Subcutaneous abdominal adipose tissue (tissue), 5 donors: ENCODE measurements around the gene PLCB3.

Experiments
- H3K27ac ChIP-seq: one replicate; pipeline ENCODE4 v1.7.0; 2013; ENCODE audit warnings: low read depth, mild to moderate bottlenecking, inconsistent platforms, low read length, moderate library complexity
- H3K27me3 ChIP-seq, 5 donors: one replicate each; pipeline ENCODE4 v1.7.0; 2013; ENCODE audit warnings: low read length in 5 of 5, inconsistent platforms in 1 of 5; ENCODE audit not compliant: control insufficient read depth in 5 of 5, insufficient read depth in 4 of 5
- H3K36me3 ChIP-seq, 5 donors: one replicate each; pipeline ENCODE4 v1.7.0; 2013; ENCODE audit warnings: low read length in 5 of 5; ENCODE audit not compliant: control insufficient read depth in 5 of 5, insufficient read depth in 5 of 5
- H3K4me1 ChIP-seq, 5 donors: one replicate each; pipeline ENCODE4 v1.7.0; 2013; ENCODE audit warnings: low read length in 5 of 5, mild to moderate bottlenecking in 3 of 5, moderate library complexity in 1 of 5; ENCODE audit not compliant: control insufficient read depth in 5 of 5, insufficient read depth in 5 of 5
- H3K4me3 ChIP-seq, 5 donors: one replicate each; pipeline ENCODE4 v1.7.0; 2013; ENCODE audit warnings: low read length in 5 of 5, low read depth in 1 of 5
- H3K9ac ChIP-seq, 5 donors: one replicate each; pipeline ENCODE4 v1.7.0; 2013; ENCODE audit warnings: low read length in 5 of 5, mild to moderate bottlenecking in 4 of 5, moderate library complexity in 3 of 5
- H3K9me3 ChIP-seq, 5 donors: one replicate each; pipeline ENCODE4 v1.7.0; 2013; ENCODE audit warnings: low read length in 5 of 5; ENCODE audit not compliant: control insufficient read depth in 5 of 5
- donor health status: healthy.
- donor health status: healthy.
- donor health status: healthy.
- donor health status: healthy.
- donor health status: healthy.

The PLCB3 gene

GRCh38 chr11:64234647-64235379, 16.5 kb upstream of the PLCB3 start:
- H3K4me3 ChIP-seq: peak overlapping the region; percentile 62 to 89 (median 76)
- H3K36me3 ChIP-seq: peaks cover 0 to 28% (median 23%) of the 10 kb centered on the region in 5 donors
- peak overlapping the region; percentile 69 for H3K27ac ChIP-seq
- no peaks in the 10 kb centered on the region for H3K9me3 ChIP-seq
- peaks cover 8 to 54% (median 42%) of the 10 kb centered on the region in 5 donors for H3K4me1 ChIP-seq
- peak overlapping the region in 4 of 5 donors; percentile 34 to 80 (median 60) for H3K9ac ChIP-seq
- H3K27me3 ChIP-seq: no peaks in the 10 kb centered on the region

- peak overlapping the region; percentile 62 to 89 (median 76) for H3K4me3 ChIP-seq
These were observed 15.7 kb upstream of the PLCB3 start for GRCh38 chr11:64235437-64236161.

GRCh38 chr11:64237484-64237951, 13.8 kb upstream of the PLCB3 start:
- Histone ChIP-seq H3K27me3 (peaks cover 0 to 7% (median 0%) of the 10 kb centered on the region in 5 donors), H3K4me1 (peaks cover 14 to 55% (median 46%) of the 10 kb centered on the region in 5 donors), H3K4me3 (no peak overlapping the region), H3K9me3 (no peaks in the 10 kb centered on the region), H3K36me3 (peaks cover 0 to 28% (median 23%) of the 10 kb centered on the region in 5 donors), H3K9ac (no peak overlapping the region), H3K27ac (no peak overlapping the region)

More at GRCh38 chr11:64235437-64236161, 15.7 kb upstream of the PLCB3 start:
- peaks cover 0 to 28% (median 23%) of the 10 kb centered on the region in 5 donors for H3K36me3 ChIP-seq
- peaks cover 12 to 54% (median 46%) of the 10 kb centered on the region in 5 donors for H3K4me1 ChIP-seq
- H3K9me3 ChIP-seq: no peaks in the 10 kb centered on the region
- peak overlapping the region; percentile 69 for H3K27ac ChIP-seq
- peak overlapping the region in 4 of 5 donors; percentile 34 to 80 (median 60) for H3K9ac ChIP-seq
- peaks cover 0 to 2% (median 0%) of the 10 kb centered on the region in 5 donors for H3K27me3 ChIP-seq

- Histone ChIP-seq H3K4me1 (peaks cover 13 to 55% (median 45%) of the 10 kb centered on the region in 5 donors), H3K27ac (no peak overlapping the region), H3K9ac (no peak overlapping the region), H3K9me3 (no peaks in the 10 kb centered on the region), H3K4me3 (no peak overlapping the region), H3K36me3 (peaks cover 0 to 29% (median 24%) of the 10 kb centered on the region in 5 donors), H3K27me3 (peaks cover 0 to 7% (median 0%) of the 10 kb centered on the region in 5 donors)
These were observed 13.3 kb upstream of the PLCB3 start for GRCh38 chr11:64238076-64238475.

GRCh38 chr11:64238999-64239398, 12.3 kb upstream of the PLCB3 start:
- Histone ChIP-seq H3K4me3 (no peak overlapping the region), H3K4me1 (peaks cover 12 to 56% (median 42%) of the 10 kb centered on the region in 5 donors), H3K36me3 (peaks cover 0 to 39% (median 31%) of the 10 kb centered on the region in 5 donors), H3K9me3 (no peaks in the 10 kb centered on the region), H3K9ac (no peak overlapping the region), H3K27ac (peak overlapping the region; percentile 54), H3K27me3 (peaks cover 0 to 7% (median 0%) of the 10 kb centered on the region in 5 donors)

GRCh38 chr11:64239662-64240434, 11.5 kb upstream of the PLCB3 start:
- Histone ChIP-seq H3K9ac (peak overlapping the region; percentile 72 to 95 (median 90)), H3K27ac (peak overlapping the region; percentile 99), H3K4me3 (peak overlapping the region; percentile 42 to 84 (median 79)), H3K36me3 (peaks cover 0 to 42% (median 34%) of the 10 kb centered on the region in 5 donors), H3K4me1 (peaks cover 12 to 61% (median 40%) of the 10 kb centered on the region in 5 donors), H3K27me3 (peaks cover 0 to 7% (median 0%) of the 10 kb centered on the region in 5 donors), H3K9me3 (no peaks in the 10 kb centered on the region)

- Histone ChIP-seq H3K27ac (peak within 1 kb of the TSS; percentile 99), H3K4me3 (peak within 1 kb of the TSS; percentile 75 to 86 (median 84)), H3K9me3 (no peaks in the 10 kb centered on the region), H3K27me3 (peaks cover 0 to 7% (median 0%) of the 10 kb centered on the region in 5 donors), H3K9ac (peak within 1 kb of the TSS; percentile 79 to 95 (median 90)), H3K36me3 (peaks cover 0 to 42% (median 34%) of the 10 kb centered on the region in 5 donors), H3K4me1 (peaks cover 8 to 61% (median 40%) of the 10 kb centered on the region in 5 donors)
These were observed 10.7 kb upstream of the PLCB3 start, which contains the start of gene FKBP2 for GRCh38 chr11:64240435-64241240. Gene FKBP2, plus strand, starts transcription at chr11:64241095. Its CDS starts 1,293 bp downstream, at chr11:64242388.

- H3K4me1 ChIP-seq: peaks cover 7 to 61% (median 40%) of the 10 kb centered on the region in 5 donors
- H3K36me3 ChIP-seq: peaks cover 0 to 39% (median 34%) of the 10 kb centered on the region in 5 donors
- H3K9ac ChIP-seq: peak overlapping the region in 4 of 5 donors; percentile 72 to 95 (median 91)
These were observed 10.2 kb upstream of the PLCB3 start for GRCh38 chr11:64241241-64241490.

More at GRCh38 chr11:64241241-64241490, 10.2 kb upstream of the PLCB3 start:
- peak overlapping the region in 4 of 5 donors; percentile 75 to 86 (median 82) for H3K4me3 ChIP-seq
- no peaks in the 10 kb centered on the region for H3K9me3 ChIP-seq
- H3K27me3 ChIP-seq: peaks cover 0 to 7% (median 0%) of the 10 kb centered on the region in 5 donors
- peak overlapping the region; percentile 99 for H3K27ac ChIP-seq
